B cell (primary cell): ENCODE data around the gene TCEANC2. TPM values are rescaled to one million over a fixed set of nuclear protein-coding genes. Genes with fewer than 3 reads are reported as not detected.

Experiments used
- ATAC-seq: fragments of 200-7000 bp; cut with Tn5 transposase; one replicate; pipeline ENCODE4 v1.10.0; 2021; ENCODE audit warnings: low read depth, mild to moderate bottlenecking, moderate number of reproducible peaks, moderate library complexity
- CTCF ChIA-PET: fragments of 350-600 bp; sonication (Branson Sonifier 250); formaldehyde crosslinking; loops from one replicate; lab custom pipeline; 2021; ENCODE audit warnings: antibody characterized with exemption, inconsistent platforms; lab: Charles Lee
- POLR2A ChIA-PET: fragments of 350-600 bp; sonication (Branson Sonifier 250); formaldehyde crosslinking; loops from one replicate; lab custom pipeline; 2021; ENCODE audit warnings: antibody characterized with exemption; lab: Charles Lee
- DNase-seq: peaks from one replicate; pipeline ENCODE4 v3.0.0; 2013
- H2AFZ ChIP-seq: 2 replicates; pipeline ENCODE4 v1.6.1; 2012; ENCODE audit warnings: mild to moderate bottlenecking, low read depth, low read length; ENCODE audit not compliant: insufficient read depth, poor library complexity, severe bottlenecking
- H3K27ac ChIP-seq, 2 donors: 1 replicate in 1 of 2; 2 replicates in 1 of 2; pipeline ENCODE4 v1.5.1; 2012 to 2013; ENCODE audit warnings: low read length in 2 of 2, mild to moderate bottlenecking in 2 of 2, moderate library complexity in 1 of 2
- H3K27me3 ChIP-seq, 4 experiments: fragments of 200-600 bp in 1 of 4; sonication (generic) in 1 of 4; replicated peaks in 1 of 4; 1 replicate in 2 of 4; 2 replicates in 2 of 4; pipeline versions ENCODE4 v1.6.1 to v1.7.0; 2013 to 2016; ENCODE audit warnings: low read length in 3 of 4, mild to moderate bottlenecking in 2 of 4, mixed read lengths in 1 of 4, moderate library complexity in 1 of 4; ENCODE audit not compliant: insufficient read depth in 4 of 4, control insufficient read depth in 3 of 4; ENCODE audit errors: control extremely low read depth in 1 of 4
- H3K36me3 ChIP-seq, 2 experiments: replicated peaks in 1 of 2; 1 replicate in 1 of 2; 2 replicates in 1 of 2; pipeline versions ENCODE4 v1.6.1 to v1.7.1; 2013; ENCODE audit warnings: low read length in 1 of 2; ENCODE audit not compliant: insufficient read depth in 2 of 2, control insufficient read depth in 1 of 2; ENCODE audit errors: control extremely low read depth in 1 of 2, extremely low read depth in 1 of 2
- H3K4me1 ChIP-seq, 2 donors: fragments of 200-600 bp in 1 of 2; sonication (generic) in 1 of 2; 1 replicate in 1 of 2; 2 replicates in 1 of 2; pipeline versions ENCODE4 v1.5.1 to v1.6.1; 2013 to 2017; ENCODE audit warnings: low read length in 2 of 2; ENCODE audit not compliant: control insufficient read depth in 2 of 2, insufficient read depth in 2 of 2
- H3K4me2 ChIP-seq: replicated peaks from 2 replicates; pipeline ENCODE3; 2012; ENCODE audit warnings: mild to moderate bottlenecking, low read depth, low read length; ENCODE audit not compliant: poor library complexity, severe bottlenecking
- H3K4me3 ChIP-seq, 5 experiments: fragments of 200-600 bp in 1 of 5; sonication (generic) in 1 of 5; 1 replicate in 3 of 5; 2 replicates in 2 of 5; pipeline versions ENCODE4 v1.5.1 to v1.7.0; 2011 to 2016; ENCODE audit warnings: low read length in 4 of 5, mild to moderate bottlenecking in 4 of 5, low read depth in 2 of 5, control low read depth in 1 of 5, moderate library complexity in 1 of 5; ENCODE audit not compliant: insufficient read depth in 1 of 5; ENCODE audit errors: control extremely low read depth in 1 of 5, extremely low read depth in 1 of 5
- H3K79me2 ChIP-seq: fragments of 200-600 bp; sonication (generic); one replicate; pipeline ENCODE4 v1.6.0; 2016; ENCODE audit warnings: low read length; ENCODE audit not compliant: control insufficient read depth, insufficient read depth
- H3K9ac ChIP-seq: fragments of 200-600 bp; sonication (generic); 2 replicates; pipeline ENCODE4 v1.6.1; 2017; ENCODE audit warnings: mild to moderate bottlenecking, low read length, moderate library complexity
- H3K9me3 ChIP-seq, 3 donors: one replicate each; pipeline versions ENCODE4 v1.6.1 to v1.7.1; 2013; ENCODE audit warnings: low read length in 2 of 3; ENCODE audit not compliant: control insufficient read depth in 2 of 3, insufficient read depth in 1 of 3; ENCODE audit errors: control extremely low read depth in 1 of 3
- H4K20me1 ChIP-seq: 2 replicates; pipeline ENCODE4 v1.6.0; 2012; ENCODE audit warnings: mild to moderate bottlenecking, low read length; ENCODE audit not compliant: insufficient read depth, control insufficient read depth, poor library complexity, severe bottlenecking
- H3K27ac Mint-ChIP-seq: one replicate; pipeline ENCODE4 v1.8.0; 2021; ENCODE audit warnings: mixed read lengths
- H3K27me3 Mint-ChIP-seq: one replicate; pipeline ENCODE4 v1.8.0; 2021; ENCODE audit warnings: mixed read lengths
- H3K4me1 Mint-ChIP-seq: one replicate; pipeline ENCODE4 v1.8.0; 2021; ENCODE audit warnings: mixed read lengths
- H3K4me3 Mint-ChIP-seq: one replicate; pipeline ENCODE4 v1.8.0; 2021; ENCODE audit warnings: mixed read lengths
- H3K9me3 Mint-ChIP-seq: one replicate; pipeline ENCODE4 v1.8.0; 2022; ENCODE audit warnings: mixed read lengths; ENCODE audit not compliant: insufficient read depth
- EZH2 ChIP-seq: IDR thresholded peaks from 2 replicates; pipeline ENCODE4 v1.6.1; 2012; ENCODE audit warnings: borderline replicate concordance, low read depth, mild to moderate bottlenecking, moderate library complexity, low read length; ENCODE audit not compliant: insufficient read depth, poor library complexity, severe bottlenecking
- WGBS: methylation state at CpG from one replicate; pipeline ENCODE4 v1.1.5; 2013; ENCODE audit warnings: missing lambda C conversion rate; ENCODE audit not compliant: insufficient coverage; 5-methylcytosine and 5-hydroxymethylcytosine counted together
- intact Hi-C: fragments of 100-400 bp; cut with micrococcal nuclease; formaldehyde crosslinking; loops from one replicate; pipeline ENCODE4 v1.10.0; 2022
- polyA plus RNA-seq: library from polyadenylated mRNA; depleted of rRNA; stranded (reverse); fragments of >200 nt; gene quantifications from 2 replicates; pipeline ENCODE4 v1.2.3, GENCODE V29; 2012
- total RNA-seq, 2 donors: library from RNA; stranded (reverse); fragments of 120-200 nt in 1 of 2; gene quantifications; 1 replicate in 1 of 2; 2 replicates in 1 of 2; pipeline versions ENCODE4 v1.2.3 to v1.2.4, GENCODE V29; 2013 to 2022
- TF ChIP-seq, protein P1 (sequence below): fragments of 200-600 bp; IDR thresholded peaks from one replicate; pipeline ENCODE4 v1.8.0; 2022; ENCODE audit warnings: antibody characterized with exemption, mild to moderate bottlenecking

The TCEANC2 gene
- total and polyA plus RNA-seq, 2 donors (not counting 1 experiment from before 2014, with no cell fraction given), result 8.0 to 15.9 TPM

DNA sequence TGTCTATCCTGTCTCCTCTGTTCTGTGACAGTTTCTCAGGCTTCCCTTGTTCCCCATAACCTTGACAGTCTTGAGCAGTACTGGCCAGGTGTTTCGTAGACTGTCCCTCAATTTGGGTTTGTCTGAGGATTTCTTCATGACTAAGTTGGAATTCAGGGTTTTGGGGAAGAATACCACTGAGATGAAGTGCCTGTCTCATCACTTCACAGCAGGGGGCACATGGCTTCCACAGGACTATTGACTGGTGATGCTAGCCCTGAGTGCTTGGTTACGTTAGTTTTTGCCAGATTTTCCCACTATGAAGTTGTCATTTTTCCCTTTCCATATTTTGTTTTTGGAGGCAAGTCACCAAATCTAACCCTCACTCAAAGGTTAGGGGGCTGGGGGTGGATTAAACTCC lies 53.7 kb downstream of the TCEANC2 start:
- no peaks in the 10 kb centered on the region for H3K4me1 ChIP-seq
- ChIA-PET POLR2A (no interaction called here), CTCF (no interaction called here)
- H3K9ac ChIP-seq, result no peak overlapping the region
- Mint-ChIP-seq H3K4me1 (no peaks in the 10 kb centered on the region), H3K9me3 (no peaks in the 10 kb centered on the region), H3K4me3 (no peak overlapping the region), H3K27ac (no peak overlapping the region), H3K27me3 (no peaks in the 10 kb centered on the region)
- DNase-seq (no peak), ATAC-seq (no peak)
- H2AFZ ChIP-seq, result no peak overlapping the region
- H3K79me2 ChIP-seq, result no peaks in the 10 kb centered on the region
- WGBS, result 100% methylated on average over 1 of the region's 2 CpGs
- no peaks in the 10 kb centered on the region for H3K36me3 ChIP-seq
- no peak overlapping the region for H3K4me2 ChIP-seq
- TF ChIP-seq, protein P1, sequence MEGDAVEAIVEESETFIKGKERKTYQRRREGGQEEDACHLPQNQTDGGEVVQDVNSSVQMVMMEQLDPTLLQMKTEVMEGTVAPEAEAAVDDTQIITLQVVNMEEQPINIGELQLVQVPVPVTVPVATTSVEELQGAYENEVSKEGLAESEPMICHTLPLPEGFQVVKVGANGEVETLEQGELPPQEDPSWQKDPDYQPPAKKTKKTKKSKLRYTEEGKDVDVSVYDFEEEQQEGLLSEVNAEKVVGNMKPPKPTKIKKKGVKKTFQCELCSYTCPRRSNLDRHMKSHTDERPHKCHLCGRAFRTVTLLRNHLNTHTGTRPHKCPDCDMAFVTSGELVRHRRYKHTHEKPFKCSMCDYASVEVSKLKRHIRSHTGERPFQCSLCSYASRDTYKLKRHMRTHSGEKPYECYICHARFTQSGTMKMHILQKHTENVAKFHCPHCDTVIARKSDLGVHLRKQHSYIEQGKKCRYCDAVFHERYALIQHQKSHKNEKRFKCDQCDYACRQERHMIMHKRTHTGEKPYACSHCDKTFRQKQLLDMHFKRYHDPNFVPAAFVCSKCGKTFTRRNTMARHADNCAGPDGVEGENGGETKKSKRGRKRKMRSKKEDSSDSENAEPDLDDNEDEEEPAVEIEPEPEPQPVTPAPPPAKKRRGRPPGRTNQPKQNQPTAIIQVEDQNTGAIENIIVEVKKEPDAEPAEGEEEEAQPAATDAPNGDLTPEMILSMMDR, result no peak
- TF ChIP-seq EZH2, result no peak
- H3K27ac ChIP-seq, result no peak overlapping the region
- no peaks in the 10 kb centered on the region for H4K20me1 ChIP-seq
- intact Hi-C loops, result no loop called here
- no peaks in the 10 kb centered on the region for H3K27me3 ChIP-seq
- no peaks in the 10 kb centered on the region for H3K9me3 ChIP-seq
- no peak overlapping the region for H3K4me3 ChIP-seq

DNA sequence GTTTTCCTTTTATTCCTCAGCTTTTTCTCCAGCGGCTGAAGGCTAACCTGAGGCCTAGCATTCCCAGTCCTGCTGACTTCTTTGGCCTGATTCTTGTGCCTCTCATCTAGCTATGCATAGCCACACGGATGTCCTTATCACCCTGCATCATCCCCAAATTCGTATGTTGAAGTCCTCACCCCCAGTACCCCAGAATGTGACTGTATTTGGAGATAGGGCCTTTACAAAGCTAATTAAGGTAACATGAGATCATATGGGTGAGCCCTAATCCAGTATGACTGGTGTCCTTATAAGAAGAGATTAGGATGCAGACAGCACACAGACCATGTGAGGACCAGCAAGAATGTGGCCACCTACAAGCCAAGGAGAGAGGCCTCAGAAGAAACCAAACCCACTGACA lies 54.7 kb downstream of the TCEANC2 start:
- Mint-ChIP-seq H3K27ac (no peak overlapping the region), H3K27me3 (no peaks in the 10 kb centered on the region), H3K4me3 (no peak overlapping the region), H3K4me1 (no peaks in the 10 kb centered on the region), H3K9me3 (no peaks in the 10 kb centered on the region)
- no CpG with 5 or more reads among the region's 3 CpGs for WGBS
- H4K20me1 ChIP-seq, result no peaks in the 10 kb centered on the region
- CTCF ChIA-PET, result interaction anchor here (1.2 kb wide), 1 partner anchor 13 kb away, joined by 3 read pairs; no protein-coding TSS in a partner anchor
- no peaks in the 10 kb centered on the region for H3K79me2 ChIP-seq
- H3K4me3 ChIP-seq, result no peak overlapping the region
- no peaks in the 10 kb centered on the region for H3K9me3 ChIP-seq
- H3K4me1 ChIP-seq, result no peaks in the 10 kb centered on the region
- POLR2A ChIA-PET, result no interaction called here
- H3K27ac ChIP-seq, result no peak overlapping the region
- TF ChIP-seq, protein P1, result no peak
- TF ChIP-seq EZH2, result no peak
- DNase-seq (no peak), ATAC-seq (no peak)
- no peaks in the 10 kb centered on the region for H3K36me3 ChIP-seq
- intact Hi-C loops, result no loop called here
- no peak overlapping the region for H3K4me2 ChIP-seq
- no peak overlapping the region for H3K9ac ChIP-seq
- no peak overlapping the region for H2AFZ ChIP-seq
- no peaks in the 10 kb centered on the region for H3K27me3 ChIP-seq
